ENCODE measurements around the gene NTN4. TPM values are rescaled to one million over a fixed set of nuclear protein-coding genes. Genes with fewer than 3 reads are reported as not detected.

NTN4 gene
- total RNA-seq (2014; rRNA removed; shearing (Covaris generic)) (63.7 and 76.6 TPM in 2 replicates), polyA plus RNA-seq (2016; fragmentation: Nextera tagmentation; extraction: Ambion mirVana) (35.2 and 36.9 TPM in 2 replicates)

DNA sequence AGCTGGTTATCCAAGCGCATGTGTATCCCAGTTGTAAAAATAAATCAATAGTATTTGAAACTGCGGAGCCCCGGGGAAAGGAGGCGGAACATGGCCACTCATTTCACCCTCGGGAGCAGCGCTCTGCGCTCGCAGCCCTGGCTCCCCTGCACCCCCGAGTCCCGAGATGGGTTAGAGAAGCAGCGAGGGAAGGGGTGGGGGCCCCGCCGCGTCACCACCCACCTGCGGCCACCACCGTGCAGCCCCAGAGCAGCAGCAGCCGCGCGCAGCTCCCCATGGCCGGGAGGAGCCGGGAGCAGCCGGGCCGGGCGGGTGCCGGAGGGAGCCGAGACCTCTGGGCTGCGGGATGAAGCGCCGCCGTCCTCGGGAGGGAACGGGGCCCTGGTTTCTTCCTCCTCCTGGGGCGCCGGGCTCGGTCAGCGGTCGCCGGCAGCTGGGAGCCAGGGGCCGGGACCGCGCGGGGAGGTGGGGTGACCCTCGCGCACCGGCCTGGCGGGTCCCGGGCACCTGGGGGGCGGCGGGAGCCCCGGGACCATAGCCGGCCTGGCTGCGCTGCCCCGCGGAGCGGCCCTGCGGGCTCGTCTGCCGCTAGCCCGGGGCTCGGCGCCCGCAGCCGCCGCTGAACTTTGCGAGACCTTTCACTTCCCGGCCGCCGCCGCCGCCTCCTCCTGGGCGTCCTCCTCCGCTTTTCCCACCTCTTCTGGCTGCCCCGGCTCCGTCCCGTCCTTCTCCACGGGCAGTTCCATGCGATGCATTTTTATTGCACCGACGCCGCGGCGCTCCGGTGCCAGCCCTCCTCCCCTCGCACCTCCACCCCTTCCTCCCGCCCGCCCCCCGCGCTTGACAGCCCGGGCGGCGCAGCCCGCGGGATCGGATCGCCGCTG is at the start of gene NTN4:
Gene NTN4, minus strand, starts transcription at position 732 of the 884 bp plus-strand sequence. Its CDS starts 455 bp downstream, at position 277.
- Histone ChIP-seq H3K79me2 (ENCODE audit: insufficient read depth) (no peaks in the 10 kb centered on the region; the same call in 1 of the 2 replicates), H3K4me1 (ENCODE audit: insufficient read depth) (peaks cover 13% of the 10 kb centered on the region), H3K4me3 (peak within 1 kb of the TSS; percentile 80), H3K4me2 (ENCODE audit: unreplicated experiment) (peak within 1 kb of the TSS; percentile 68), H3K27ac (peak within 1 kb of the TSS; percentile 8; the same call in 1 of the 2 replicates), H3K9me2 (ENCODE audit: insufficient read depth) (no peaks in the 10 kb centered on the region), H2AFZ (peak within 1 kb of the TSS; percentile 69), H4K20me1 (ENCODE audit: insufficient read depth) (no peaks in the 10 kb centered on the region), H3K36me3 (ENCODE audit: low read depth) (no peaks in the 10 kb centered on the region; the same call in 1 of the 2 replicates), H3K9me3 (ENCODE audit: low read depth) (no peaks in the 10 kb centered on the region), H3K27me3 (replicated peaks; ENCODE audit: insufficient read depth) (peaks cover 24% of the 10 kb centered on the region), H3K9ac (peak within 1 kb of the TSS; percentile 88), H3F3A (ENCODE audit: insufficient read depth) (peaks cover 2% of the 10 kb centered on the region; the same call in 1 of the 2 replicates)
- in situ Hi-C loops (cut with MboI) = no loop called here
- WGBS, 2 experiments (ENCODE audit: low coverage in 1 of 2, low lambda C conversion rate in 2 of 2, missing lambda C conversion rate in 2 of 2) = 1% methylated on average over 14 to 80 of the region's 96 CpGs
- DNase-seq = peak; percentile 79
- TF ChIP-seq EZH2phosphoT487 (IDR thresholded peaks at IDR 0.05; ENCODE audit: insufficient read depth, low read depth) (no peak), EZH2 (IDR thresholded peaks at IDR 0.05; ENCODE audit: insufficient read depth, poor library complexity, severe bottlenecking) (no peak)

DNA sequence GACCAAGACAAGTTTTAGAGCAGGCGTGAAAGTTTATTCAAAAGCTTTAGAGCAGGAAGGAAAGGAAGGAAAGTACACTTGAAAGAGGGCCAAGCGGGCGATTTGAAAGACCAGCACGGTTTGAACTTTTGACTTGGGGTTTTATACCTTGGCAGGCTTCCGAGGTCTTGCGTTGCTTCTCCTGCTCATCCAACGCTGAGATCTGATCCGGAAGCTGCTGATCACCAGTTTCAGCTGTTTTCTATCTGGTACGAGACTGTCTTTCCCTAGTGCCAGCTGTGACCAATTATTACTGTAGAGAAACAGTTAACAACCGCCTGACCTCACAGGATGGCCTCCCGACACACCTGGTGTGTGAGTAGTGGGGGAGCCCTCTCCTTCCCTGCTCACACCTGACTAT is 47.6 kb upstream of the NTN4 start:
- H3K4me1 ChIP-seq (ENCODE audit: insufficient read depth) = peaks cover 25% of the 10 kb centered on the region
- no peak for TF ChIP-seq EZH2phosphoT487 (IDR thresholded peaks at IDR 0.05; ENCODE audit: insufficient read depth, low read depth)
- no peak for TF ChIP-seq EZH2 (IDR thresholded peaks at IDR 0.05; ENCODE audit: insufficient read depth, poor library complexity, severe bottlenecking)
- no peaks in the 10 kb centered on the region for H3K79me2 ChIP-seq (ENCODE audit: insufficient read depth)
- in situ Hi-C loops (cut with MboI) = no loop called here
- H3K27me3 ChIP-seq (replicated peaks; ENCODE audit: insufficient read depth) = peaks cover 33% of the 10 kb centered on the region
- H3K9ac ChIP-seq = no peak overlapping the region
- peaks cover 25% of the 10 kb centered on the region for H3F3A ChIP-seq (ENCODE audit: insufficient read depth)
- DNase-seq = peak; percentile 61
- H3K36me3 ChIP-seq (ENCODE audit: low read depth) = no peaks in the 10 kb centered on the region
- H3K9me2 ChIP-seq (ENCODE audit: insufficient read depth) = no peaks in the 10 kb centered on the region
- WGBS, 2 experiments (ENCODE audit: low coverage in 1 of 2, low lambda C conversion rate in 2 of 2, missing lambda C conversion rate in 2 of 2) = 4 to 5% methylated on average over 11 of the region's 11 CpGs
- H3K27ac ChIP-seq = no peak overlapping the region
- peak overlapping the region; percentile 10; the same call in 1 of the 2 replicates for H3K4me3 ChIP-seq
- no peak overlapping the region for H2AFZ ChIP-seq
- no peaks in the 10 kb centered on the region for H4K20me1 ChIP-seq (ENCODE audit: insufficient read depth)
- H3K9me3 ChIP-seq (ENCODE audit: low read depth) = no peaks in the 10 kb centered on the region
- H3K4me2 ChIP-seq (ENCODE audit: unreplicated experiment) = peak overlapping the region; percentile 30

DNA sequence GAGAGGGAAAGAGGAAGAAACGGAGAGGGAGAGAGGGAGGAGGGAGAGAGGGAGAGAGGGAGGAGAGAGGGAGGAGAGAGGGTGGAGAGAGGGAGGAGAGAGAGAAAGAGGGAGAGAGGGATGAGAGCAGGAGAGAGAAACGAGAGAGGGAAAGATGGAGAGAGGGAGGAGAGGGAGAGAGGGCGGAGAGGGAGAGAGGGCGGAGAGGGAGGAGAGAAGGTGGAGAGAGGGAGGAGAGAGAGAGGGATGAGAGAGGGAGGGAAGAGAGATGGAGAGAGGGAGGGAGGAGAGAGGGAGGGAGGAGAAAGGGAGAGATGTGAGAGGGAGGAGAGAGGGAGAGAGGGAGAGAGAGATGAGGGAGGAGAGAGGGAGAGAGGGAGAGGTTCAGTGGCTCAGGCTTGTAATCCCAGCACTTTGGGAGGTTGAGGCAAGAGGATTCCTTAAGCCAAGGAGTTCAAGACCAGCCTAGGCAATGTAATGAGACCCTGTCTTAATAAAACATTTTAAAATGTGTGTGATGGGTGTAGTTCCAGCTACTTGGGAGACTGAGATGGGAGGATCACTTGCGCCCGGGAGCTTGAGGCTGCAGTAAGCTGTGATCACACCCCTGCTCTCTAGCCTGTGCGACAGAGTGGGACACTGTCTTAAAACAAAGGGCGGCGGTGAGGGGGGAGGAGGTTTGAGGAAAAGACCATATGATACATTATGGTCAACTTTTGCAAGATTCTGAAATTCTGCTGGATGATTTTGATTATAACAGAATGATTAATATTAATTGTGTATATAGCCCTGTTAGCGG is 46.9 kb upstream of the NTN4 start:
- peak overlapping the region; percentile 14; the same call in 1 of the 2 replicates for H2AFZ ChIP-seq
- H3K4me2 ChIP-seq (ENCODE audit: unreplicated experiment) = peak overlapping the region; percentile 52
- no peaks in the 10 kb centered on the region for H4K20me1 ChIP-seq (ENCODE audit: insufficient read depth)
- H3K27me3 ChIP-seq (replicated peaks; ENCODE audit: insufficient read depth) = peaks cover 33% of the 10 kb centered on the region
- no peaks in the 10 kb centered on the region for H3K79me2 ChIP-seq (ENCODE audit: insufficient read depth)
- peaks cover 25% of the 10 kb centered on the region for H3K4me1 ChIP-seq (ENCODE audit: insufficient read depth)
- 16 to 50% methylated on average over 10 of the region's 10 CpGs for WGBS, 2 experiments (ENCODE audit: low coverage in 1 of 2, low lambda C conversion rate in 2 of 2, missing lambda C conversion rate in 2 of 2)
- peak overlapping the region; percentile 10; the same call in 1 of the 2 replicates for H3K4me3 ChIP-seq
- no peak overlapping the region for H3K27ac ChIP-seq
- in situ Hi-C loops (cut with MboI) = no loop called here
- H3K36me3 ChIP-seq (ENCODE audit: low read depth) = no peaks in the 10 kb centered on the region
- no peaks in the 10 kb centered on the region for H3K9me3 ChIP-seq (ENCODE audit: low read depth)
- H3F3A ChIP-seq (ENCODE audit: insufficient read depth) = peaks cover 25% of the 10 kb centered on the region
- peak; percentile 10 for DNase-seq
- H3K9me2 ChIP-seq (ENCODE audit: insufficient read depth) = no peaks in the 10 kb centered on the region
- no peak for TF ChIP-seq EZH2phosphoT487 (IDR thresholded peaks at IDR 0.05; ENCODE audit: insufficient read depth, low read depth)
- no peak for TF ChIP-seq EZH2 (IDR thresholded peaks at IDR 0.05; ENCODE audit: insufficient read depth, poor library complexity, severe bottlenecking)
- H3K9ac ChIP-seq = no peak overlapping the region
